HepG2 (cell line): Measurements from ENCODE around the gene TULP3. TPM values are rescaled to one million over a fixed set of nuclear protein-coding genes. Genes with fewer than 3 reads are reported as not detected.

Experiments
- HOXA7 ChIP-seq: sonication (generic); formaldehyde crosslinking; IDR thresholded peaks from 2 replicates; pipeline ENCODE4 v1.8.1; 2022; ENCODE audit warnings: mild to moderate bottlenecking, missing genetic modification reagents, moderate library complexity
- KLF9 ChIP-seq: IDR thresholded peaks from 2 replicates; pipeline ENCODE4 v1.6.1; 2016; ENCODE audit warnings: low read depth
- MATR3 ChIP-seq: sonication (generic); formaldehyde crosslinking; IDR thresholded peaks from 2 replicates; pipeline ENCODE4 v1.4.0; 2020; ENCODE audit warnings: missing genetic modification reagents
- NCOA1 ChIP-seq: sonication (generic); formaldehyde crosslinking; IDR thresholded peaks from 2 replicates; pipeline ENCODE4 v1.9.0; 2021; ENCODE audit warnings: missing genetic modification reagents
- NFKBIZ ChIP-seq: IDR thresholded peaks from 2 replicates; pipeline ENCODE4 v1.6.1; 2018; ENCODE audit warnings: missing genetic modification reagents, missing compliant biosample characterization
- NFYB ChIP-seq: sonication (generic); formaldehyde crosslinking; IDR thresholded peaks from 2 replicates; pipeline ENCODE4 v1.4.0; 2020; ENCODE audit warnings: missing genetic modification reagents
- NR1H2 ChIP-seq: sonication (generic); formaldehyde crosslinking; IDR thresholded peaks from 2 replicates; pipeline ENCODE4 v1.8.1; 2022; ENCODE audit warnings: low read depth, missing genetic modification reagents, borderline replicate concordance
- NR2C2 ChIP-seq: sonication (generic); formaldehyde crosslinking; IDR thresholded peaks from 2 replicates; pipeline ENCODE4 v1.4.0; 2020; ENCODE audit warnings: missing genetic modification reagents, mild to moderate bottlenecking, moderate library complexity, borderline replicate concordance
- RAD51 ChIP-seq: fragments of 450-650 bp; IDR thresholded peaks from 2 replicates; pipeline ENCODE4 v1.6.1; 2016; ENCODE audit warnings: borderline replicate concordance
- RELA ChIP-seq: sonication (generic); formaldehyde crosslinking; IDR thresholded peaks from 2 replicates; pipeline ENCODE4 v1.4.0; 2020; ENCODE audit warnings: missing genetic modification reagents
- SIX4 ChIP-seq: sonication (generic); formaldehyde crosslinking; IDR thresholded peaks from 2 replicates; pipeline ENCODE4 v1.4.0; 2020; ENCODE audit warnings: missing genetic modification reagents
- SNAPC2 ChIP-seq: sonication (generic); formaldehyde crosslinking; IDR thresholded peaks from 2 replicates; pipeline ENCODE4 v1.8.1; 2022; ENCODE audit warnings: mild to moderate bottlenecking, missing genetic modification reagents
- SRF ChIP-seq: IDR thresholded peaks from 2 replicates; pipeline ENCODE4 v1.6.1; 2011; ENCODE audit warnings: mild to moderate bottlenecking, low read depth, low read length, moderate library complexity
- TEAD3 ChIP-seq: optimal IDR thresholded peaks from 2 replicates; pipeline ENCODE3; 2016; ENCODE audit warnings: borderline replicate concordance
- TP53 ChIP-seq: sonication (generic); formaldehyde crosslinking; conservative IDR thresholded peaks from 2 replicates; pipeline ENCODE4 v1.4.0; 2020; ENCODE audit warnings: missing genetic modification reagents
- ZFP1 ChIP-seq: IDR thresholded peaks from 2 replicates; pipeline ENCODE4 v1.6.1; 2016
- ZNF225 ChIP-seq: sonication (generic); formaldehyde crosslinking; IDR thresholded peaks from 2 replicates; pipeline ENCODE4 v1.4.0; 2020; ENCODE audit warnings: mild to moderate bottlenecking, missing genetic modification reagents
- ZNF260 ChIP-seq: sonication (generic); formaldehyde crosslinking; IDR thresholded peaks from 2 replicates; pipeline ENCODE4 v1.4.0; 2020; ENCODE audit warnings: missing genetic modification reagents, low read depth, mild to moderate bottlenecking, borderline replicate concordance
- ZNF335 ChIP-seq: sonication (generic); formaldehyde crosslinking; IDR thresholded peaks from 2 replicates; pipeline ENCODE4 v1.4.0; 2020; ENCODE audit warnings: missing genetic modification reagents
- ZNF724P ChIP-seq: sonication (generic); formaldehyde crosslinking; IDR thresholded peaks from 2 replicates; pipeline ENCODE4 v1.8.0; 2022; ENCODE audit warnings: missing genetic modification reagents, borderline replicate concordance
- ZNF790 ChIP-seq: sonication (generic); formaldehyde crosslinking; IDR thresholded peaks from 2 replicates; pipeline ENCODE4 v1.8.0; 2022; ENCODE audit warnings: missing genetic modification reagents, mild to moderate bottlenecking, borderline replicate concordance
- ZSCAN29 ChIP-seq: sonication (generic); formaldehyde crosslinking; conservative IDR thresholded peaks from 2 replicates; pipeline ENCODE4 v1.4.0; 2020; ENCODE audit warnings: mild to moderate bottlenecking, missing genetic modification reagents
- polyA plus RNA-seq, 8 experiments: library from polyadenylated mRNA; depleted of rRNA in 3 of 8; stranded (reverse) in 7 of 8; unstranded in 1 of 8; fragments of >200 nt; fragmentation: Illumina TruSeq in 4 of 8; extraction: Trizol in 4 of 8; gene quantifications; 2 replicates each; pipeline versions ENCODE4 v1.2.1 to v1.2.3, GENCODE V29; 2011 to 2016; ENCODE audit warnings: low read depth in 4 of 8, missing spikeins in 1 of 8, mixed read lengths in 1 of 8; ENCODE audit not compliant: insufficient read depth in 1 of 8
- total RNA-seq, 5 experiments: library from RNA; depleted of rRNA; stranded (reverse); fragments of >200 nt; fragmentation: Illumina TruSeq; extraction: Trizol; gene quantifications; 2 replicates each; pipeline ENCODE4 v1.2.3, GENCODE V29; 2016; ENCODE audit warnings: low read depth in 1 of 5
- TF ChIP-seq, protein P1 (sequence below): sonication (generic); formaldehyde crosslinking; IDR thresholded peaks from 2 replicates; pipeline ENCODE4 v1.8.1; 2023; ENCODE audit warnings: mild to moderate bottlenecking, missing genetic modification reagents
- TF ChIP-seq, protein P2 (sequence below): IDR thresholded peaks from 2 replicates; pipeline ENCODE4 v1.6.1; 2016; ENCODE audit warnings: mild to moderate bottlenecking, missing biosample characterization, missing genetic modification reagents
- TF ChIP-seq, protein P3 (sequence below): sonication (generic); formaldehyde crosslinking; IDR thresholded peaks from 2 replicates; pipeline ENCODE4 v1.4.0; 2020; ENCODE audit warnings: missing genetic modification reagents, borderline replicate concordance
- TF ChIP-seq, protein P4 (sequence below): sonication (generic); formaldehyde crosslinking; conservative IDR thresholded peaks from 2 replicates; pipeline ENCODE4 v1.4.0; 2020; ENCODE audit warnings: mild to moderate bottlenecking, missing genetic modification reagents, moderate library complexity
- TF ChIP-seq, protein P5 (sequence below): sonication (generic); formaldehyde crosslinking; IDR thresholded peaks from 2 replicates; pipeline ENCODE4 v1.5.1; 2020; ENCODE audit warnings: missing genetic modification reagents, mild to moderate bottlenecking, borderline replicate concordance

The TULP3 gene
- total and polyA plus RNA-seq, 2 of the 13 experiments (the other 11 are each of a cell fraction or from before 2014, with no cell fraction given) = 11.2 to 13.2 TPM

DNA sequence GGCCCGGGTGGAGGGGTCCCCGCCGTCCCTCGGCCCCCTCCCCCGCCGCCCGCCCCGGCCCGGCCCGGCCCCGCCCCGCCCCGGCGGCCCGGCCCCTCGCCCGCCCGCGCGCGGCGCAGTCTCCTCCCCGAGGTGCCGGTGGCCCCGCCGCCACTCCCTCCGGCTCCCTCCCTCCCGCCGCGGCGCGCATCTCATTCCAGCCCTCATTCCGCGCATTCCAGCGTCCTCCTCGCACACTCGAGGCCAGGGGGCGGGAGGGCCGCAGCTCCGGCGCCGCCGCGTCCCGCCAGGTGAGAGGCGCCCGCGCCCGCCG, 68.5 kb downstream of the TULP3 start, which contains the start of gene TEAD4 (continued):
- TF ChIP-seq, protein P1, sequence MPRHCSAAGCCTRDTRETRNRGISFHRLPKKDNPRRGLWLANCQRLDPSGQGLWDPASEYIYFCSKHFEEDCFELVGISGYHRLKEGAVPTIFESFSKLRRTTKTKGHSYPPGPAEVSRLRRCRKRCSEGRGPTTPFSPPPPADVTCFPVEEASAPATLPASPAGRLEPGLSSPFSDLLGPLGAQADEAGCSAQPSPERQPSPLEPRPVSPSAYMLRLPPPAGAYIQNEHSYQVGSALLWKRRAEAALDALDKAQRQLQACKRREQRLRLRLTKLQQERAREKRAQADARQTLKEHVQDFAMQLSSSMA (CRISPR knock-in tag) = no peak
- TF ChIP-seq SNAPC2 (no peak), ZNF260 (CRISPR knock-in tag) (no peak), NFKBIZ (CRISPR knock-in tag) (no peak), ZSCAN29 (no peak), KLF9 (CRISPR knock-in tag) (no peak), NCOA1 (no peak), TP53 (no peak), ZNF335 (CRISPR knock-in tag) (no peak), RELA (CRISPR knock-in tag) (no peak), SRF (no peak), ZFP1 (CRISPR knock-in tag) (no peak), NR1H2 (CRISPR knock-in tag) (no peak), ZNF790 (CRISPR knock-in tag) (0 out of 2 replicates have a peak, but pooled peaks have one; percentile 45), ZNF724P (CRISPR knock-in tag) (0 out of 2 replicates have a peak, but pooled peaks have one; percentile 45), MATR3 (no peak), RAD51 (no peak), ZNF225 (no peak), NR2C2 (CRISPR knock-in tag) (no peak), TEAD3 (CRISPR knock-in tag) (peak; percentile 98), HOXA7 (CRISPR knock-in tag) (no peak), SIX4 (CRISPR knock-in tag) (peak; percentile 51; the same call in 1 of the 2 replicates), NFYB (no peak)
- TF ChIP-seq, protein P2, sequence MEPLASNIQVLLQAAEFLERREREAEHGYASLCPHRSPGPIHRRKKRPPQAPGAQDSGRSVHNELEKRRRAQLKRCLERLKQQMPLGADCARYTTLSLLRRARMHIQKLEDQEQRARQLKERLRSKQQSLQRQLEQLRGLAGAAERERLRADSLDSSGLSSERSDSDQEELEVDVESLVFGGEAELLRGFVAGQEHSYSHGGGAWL (CRISPR knock-in tag) = no peak
- TF ChIP-seq, protein P3, sequence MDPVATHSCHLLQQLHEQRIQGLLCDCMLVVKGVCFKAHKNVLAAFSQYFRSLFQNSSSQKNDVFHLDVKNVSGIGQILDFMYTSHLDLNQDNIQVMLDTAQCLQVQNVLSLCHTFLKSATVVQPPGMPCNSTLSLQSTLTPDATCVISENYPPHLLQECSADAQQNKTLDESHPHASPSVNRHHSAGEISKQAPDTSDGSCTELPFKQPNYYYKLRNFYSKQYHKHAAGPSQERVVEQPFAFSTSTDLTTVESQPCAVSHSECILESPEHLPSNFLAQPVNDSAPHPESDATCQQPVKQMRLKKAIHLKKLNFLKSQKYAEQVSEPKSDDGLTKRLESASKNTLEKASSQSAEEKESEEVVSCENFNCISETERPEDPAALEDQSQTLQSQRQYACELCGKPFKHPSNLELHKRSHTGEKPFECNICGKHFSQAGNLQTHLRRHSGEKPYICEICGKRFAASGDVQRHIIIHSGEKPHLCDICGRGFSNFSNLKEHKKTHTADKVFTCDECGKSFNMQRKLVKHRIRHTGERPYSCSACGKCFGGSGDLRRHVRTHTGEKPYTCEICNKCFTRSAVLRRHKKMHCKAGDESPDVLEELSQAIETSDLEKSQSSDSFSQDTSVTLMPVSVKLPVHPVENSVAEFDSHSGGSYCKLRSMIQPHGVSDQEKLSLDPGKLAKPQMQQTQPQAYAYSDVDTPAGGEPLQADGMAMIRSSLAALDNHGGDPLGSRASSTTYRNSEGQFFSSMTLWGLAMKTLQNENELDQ (CRISPR knock-in tag) = no peak
- TF ChIP-seq, protein P4, sequence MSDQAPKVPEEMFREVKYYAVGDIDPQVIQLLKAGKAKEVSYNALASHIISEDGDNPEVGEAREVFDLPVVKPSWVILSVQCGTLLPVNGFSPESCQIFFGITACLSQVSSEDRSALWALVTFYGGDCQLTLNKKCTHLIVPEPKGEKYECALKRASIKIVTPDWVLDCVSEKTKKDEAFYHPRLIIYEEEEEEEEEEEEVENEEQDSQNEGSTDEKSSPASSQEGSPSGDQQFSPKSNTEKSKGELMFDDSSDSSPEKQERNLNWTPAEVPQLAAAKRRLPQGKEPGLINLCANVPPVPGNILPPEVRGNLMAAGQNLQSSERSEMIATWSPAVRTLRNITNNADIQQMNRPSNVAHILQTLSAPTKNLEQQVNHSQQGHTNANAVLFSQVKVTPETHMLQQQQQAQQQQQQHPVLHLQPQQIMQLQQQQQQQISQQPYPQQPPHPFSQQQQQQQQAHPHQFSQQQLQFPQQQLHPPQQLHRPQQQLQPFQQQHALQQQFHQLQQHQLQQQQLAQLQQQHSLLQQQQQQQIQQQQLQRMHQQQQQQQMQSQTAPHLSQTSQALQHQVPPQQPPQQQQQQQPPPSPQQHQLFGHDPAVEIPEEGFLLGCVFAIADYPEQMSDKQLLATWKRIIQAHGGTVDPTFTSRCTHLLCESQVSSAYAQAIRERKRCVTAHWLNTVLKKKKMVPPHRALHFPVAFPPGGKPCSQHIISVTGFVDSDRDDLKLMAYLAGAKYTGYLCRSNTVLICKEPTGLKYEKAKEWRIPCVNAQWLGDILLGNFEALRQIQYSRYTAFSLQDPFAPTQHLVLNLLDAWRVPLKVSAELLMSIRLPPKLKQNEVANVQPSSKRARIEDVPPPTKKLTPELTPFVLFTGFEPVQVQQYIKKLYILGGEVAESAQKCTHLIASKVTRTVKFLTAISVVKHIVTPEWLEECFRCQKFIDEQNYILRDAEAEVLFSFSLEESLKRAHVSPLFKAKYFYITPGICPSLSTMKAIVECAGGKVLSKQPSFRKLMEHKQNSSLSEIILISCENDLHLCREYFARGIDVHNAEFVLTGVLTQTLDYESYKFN (CRISPR knock-in tag) = no peak
- TF ChIP-seq, protein P5, sequence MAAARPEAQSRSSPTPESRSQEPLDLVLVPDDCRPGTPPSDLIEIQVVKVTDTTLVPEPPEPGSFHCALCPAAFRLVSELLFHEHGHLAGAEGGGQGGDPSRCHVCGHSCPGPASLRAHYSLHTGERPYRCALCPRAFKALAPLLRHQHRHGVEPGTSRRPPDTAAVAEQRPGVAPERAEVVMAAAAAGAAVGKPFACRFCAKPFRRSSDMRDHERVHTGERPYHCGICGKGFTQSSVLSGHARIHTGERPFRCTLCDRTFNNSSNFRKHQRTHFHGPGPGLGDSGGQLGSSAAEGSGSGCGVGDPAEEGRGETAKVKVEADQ (CRISPR knock-in tag) = no peak
